HG02840 (cell line): ENCODE data around the gene ASCL3.
"Not testable (repeated sequence)": the region's sequence is repeated elsewhere in the genome, so short reads cannot be mapped to it uniquely, and the experiment has no call there.

Source experiments
- ATAC-seq: cut with Tn5 transposase; IDR thresholded peaks from one replicate; pipeline ENCODE4 v1.9.1; 2021; ENCODE audit warnings: mild to moderate bottlenecking, moderate library complexity, moderate number of reproducible peaks; ENCODE audit not compliant: unreplicated experiment, low FRiP score

ASCL3 gene

GRCh38 chr11:8942518-8943066 is at the start of gene ASCL3:
ASCL3 (minus strand) TSS chr11:8943016; CDS start chr11:8938161, 4,855 bp downstream.
- no peak for ATAC-seq

- no peak for ATAC-seq
These were observed 46.6 kb upstream of the ASCL3 start for GRCh38 chr11:8989453-8989852.

GRCh38 chr11:8988329-8989234 is 45.8 kb upstream of the ASCL3 start:
- no peak for ATAC-seq

- ATAC-seq = no peak
These were observed 44.6 kb upstream of the ASCL3 start for GRCh38 chr11:8987446-8987845.

GRCh38 chr11:8986772-8987171 is 44.0 kb upstream of the ASCL3 start:
- ATAC-seq = not testable (repeated sequence)

- ATAC-seq = no peak
These were observed 42.6 kb upstream of the ASCL3 start for GRCh38 chr11:8985462-8985861.

- no peak for ATAC-seq
These were observed 40.7 kb upstream of the ASCL3 start for GRCh38 chr11:8983552-8983951.

- ATAC-seq = no peak
These were observed 37.7 kb upstream of the ASCL3 start for GRCh38 chr11:8980485-8980884.

- not testable (repeated sequence) for ATAC-seq
These were observed 36.5 kb upstream of the ASCL3 start for GRCh38 chr11:8979365-8979764.

- no peak for ATAC-seq
These were observed 30.3 kb upstream of the ASCL3 start for GRCh38 chr11:8973121-8973520.

- ATAC-seq = no peak
These were observed 29.1 kb upstream of the ASCL3 start for GRCh38 chr11:8971924-8972316.

GRCh38 chr11:8971196-8971923 is 28.5 kb upstream of the ASCL3 start:
- no peak for ATAC-seq

GRCh38 chr11:8967184-8967583 is 24.4 kb upstream of the ASCL3 start:
- no peak for ATAC-seq

GRCh38 chr11:8964324-8965320 is 21.8 kb upstream of the ASCL3 start, which contains the start of gene TMEM9B:
TMEM9B (minus strand) TSS chr11:8964442; CDS start chr11:8964313, 129 bp downstream.
- peak; percentile 83 for ATAC-seq

- ATAC-seq = peak; percentile 58
These were observed 20.9 kb upstream of the ASCL3 start for GRCh38 chr11:8963569-8964323.

GRCh38 chr11:8962841-8963240 is 20.0 kb upstream of the ASCL3 start:
- no peak for ATAC-seq

- ATAC-seq = no peak
These were observed 18.6 kb upstream of the ASCL3 start for GRCh38 chr11:8961401-8961800.

- ATAC-seq = no peak
These were observed 16.8 kb upstream of the ASCL3 start for GRCh38 chr11:8959546-8960166.

GRCh38 chr11:8956860-8957259 is 14.0 kb upstream of the ASCL3 start:
- no peak for ATAC-seq
